GM20000 (cell line): Measurements from ENCODE around the gene HES5.
"Not testable (repeated sequence)": the region's sequence is repeated elsewhere in the genome, so short reads cannot be mapped to it uniquely, and the experiment has no call there.

Experiments used
- DNase-seq: peaks from one replicate; pipeline ENCODE4 v3.0.0; 2012; ENCODE audit warnings: low spot score
- TF ChIP-seq, protein P1 (sequence below): IDR thresholded peaks from 2 replicates; pipeline ENCODE4 v1.5.1; 2012; ENCODE audit warnings: mild to moderate bottlenecking, control low read depth; ENCODE audit errors: extremely low read depth, missing control alignments

HES5 gene

GRCh38 chr1:2529784-2530512, at the start of gene HES5:
TSS of gene HES5 (minus strand) at chr1:2530263. CDS start at chr1:2530164, 99 bp downstream.
- TF ChIP-seq, protein P1, sequence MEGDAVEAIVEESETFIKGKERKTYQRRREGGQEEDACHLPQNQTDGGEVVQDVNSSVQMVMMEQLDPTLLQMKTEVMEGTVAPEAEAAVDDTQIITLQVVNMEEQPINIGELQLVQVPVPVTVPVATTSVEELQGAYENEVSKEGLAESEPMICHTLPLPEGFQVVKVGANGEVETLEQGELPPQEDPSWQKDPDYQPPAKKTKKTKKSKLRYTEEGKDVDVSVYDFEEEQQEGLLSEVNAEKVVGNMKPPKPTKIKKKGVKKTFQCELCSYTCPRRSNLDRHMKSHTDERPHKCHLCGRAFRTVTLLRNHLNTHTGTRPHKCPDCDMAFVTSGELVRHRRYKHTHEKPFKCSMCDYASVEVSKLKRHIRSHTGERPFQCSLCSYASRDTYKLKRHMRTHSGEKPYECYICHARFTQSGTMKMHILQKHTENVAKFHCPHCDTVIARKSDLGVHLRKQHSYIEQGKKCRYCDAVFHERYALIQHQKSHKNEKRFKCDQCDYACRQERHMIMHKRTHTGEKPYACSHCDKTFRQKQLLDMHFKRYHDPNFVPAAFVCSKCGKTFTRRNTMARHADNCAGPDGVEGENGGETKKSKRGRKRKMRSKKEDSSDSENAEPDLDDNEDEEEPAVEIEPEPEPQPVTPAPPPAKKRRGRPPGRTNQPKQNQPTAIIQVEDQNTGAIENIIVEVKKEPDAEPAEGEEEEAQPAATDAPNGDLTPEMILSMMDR: no peak
- no peak for DNase-seq

DNA sequence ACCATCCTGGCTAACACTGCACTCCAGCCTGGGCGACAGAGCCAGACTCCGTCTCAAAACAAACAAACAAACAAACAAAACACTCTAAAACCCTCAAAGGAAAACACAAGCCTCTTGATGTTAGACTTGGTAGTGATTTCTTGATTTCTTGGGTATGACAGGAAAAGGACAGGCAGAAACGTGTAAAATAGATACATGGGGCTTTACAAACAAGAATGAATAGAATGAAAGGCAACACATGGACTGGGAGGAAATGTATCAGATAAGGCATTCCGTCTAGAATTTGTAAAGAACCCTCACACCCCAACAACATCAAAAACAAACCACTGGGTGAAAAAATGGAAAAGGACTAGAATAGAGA, 48.7 kb upstream of the HES5 start:
- TF ChIP-seq, protein P1: no peak
- DNase-seq: no peak

- not testable (repeated sequence) for DNase-seq
These were observed 47.6 kb upstream of the HES5 start for GRCh38 chr1:2577565-2578075.

- TF ChIP-seq, protein P1: no peak
- no peak for DNase-seq
These were observed 46.0 kb upstream of the HES5 start for GRCh38 chr1:2575801-2576663.

- TF ChIP-seq, protein P1: no peak
- no peak for DNase-seq
These were observed 44.3 kb upstream of the HES5 start for GRCh38 chr1:2574350-2574749.

- TF ChIP-seq, protein P1: no peak
These were observed 43.3 kb upstream of the HES5 start for GRCh38 chr1:2573250-2573920.

GRCh38 chr1:2571348-2571747, 41.3 kb upstream of the HES5 start:
- DNase-seq: no peak
- TF ChIP-seq, protein P1: no peak

More at GRCh38 chr1:2573250-2573920, 43.3 kb upstream of the HES5 start:
- DNase-seq: no peak
